HG02973 (cell line): ENCODE data around the gene SNIP1.
A peak's percentile ranks its signal among the peaks of the same experiment; 100 is the strongest.
"Not testable (repeated sequence)": the region's sequence is repeated elsewhere in the genome, so short reads cannot be mapped to it uniquely, and the experiment has no call there.

Experiments
- ATAC-seq: cut with Tn5 transposase; IDR thresholded peaks from one replicate; pipeline ENCODE4 v1.9.1; 2021; ENCODE audit warnings: moderate library complexity; ENCODE audit not compliant: unreplicated experiment

The SNIP1 gene, protein sequence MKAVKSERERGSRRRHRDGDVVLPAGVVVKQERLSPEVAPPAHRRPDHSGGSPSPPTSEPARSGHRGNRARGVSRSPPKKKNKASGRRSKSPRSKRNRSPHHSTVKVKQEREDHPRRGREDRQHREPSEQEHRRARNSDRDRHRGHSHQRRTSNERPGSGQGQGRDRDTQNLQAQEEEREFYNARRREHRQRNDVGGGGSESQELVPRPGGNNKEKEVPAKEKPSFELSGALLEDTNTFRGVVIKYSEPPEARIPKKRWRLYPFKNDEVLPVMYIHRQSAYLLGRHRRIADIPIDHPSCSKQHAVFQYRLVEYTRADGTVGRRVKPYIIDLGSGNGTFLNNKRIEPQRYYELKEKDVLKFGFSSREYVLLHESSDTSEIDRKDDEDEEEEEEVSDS

DNA sequence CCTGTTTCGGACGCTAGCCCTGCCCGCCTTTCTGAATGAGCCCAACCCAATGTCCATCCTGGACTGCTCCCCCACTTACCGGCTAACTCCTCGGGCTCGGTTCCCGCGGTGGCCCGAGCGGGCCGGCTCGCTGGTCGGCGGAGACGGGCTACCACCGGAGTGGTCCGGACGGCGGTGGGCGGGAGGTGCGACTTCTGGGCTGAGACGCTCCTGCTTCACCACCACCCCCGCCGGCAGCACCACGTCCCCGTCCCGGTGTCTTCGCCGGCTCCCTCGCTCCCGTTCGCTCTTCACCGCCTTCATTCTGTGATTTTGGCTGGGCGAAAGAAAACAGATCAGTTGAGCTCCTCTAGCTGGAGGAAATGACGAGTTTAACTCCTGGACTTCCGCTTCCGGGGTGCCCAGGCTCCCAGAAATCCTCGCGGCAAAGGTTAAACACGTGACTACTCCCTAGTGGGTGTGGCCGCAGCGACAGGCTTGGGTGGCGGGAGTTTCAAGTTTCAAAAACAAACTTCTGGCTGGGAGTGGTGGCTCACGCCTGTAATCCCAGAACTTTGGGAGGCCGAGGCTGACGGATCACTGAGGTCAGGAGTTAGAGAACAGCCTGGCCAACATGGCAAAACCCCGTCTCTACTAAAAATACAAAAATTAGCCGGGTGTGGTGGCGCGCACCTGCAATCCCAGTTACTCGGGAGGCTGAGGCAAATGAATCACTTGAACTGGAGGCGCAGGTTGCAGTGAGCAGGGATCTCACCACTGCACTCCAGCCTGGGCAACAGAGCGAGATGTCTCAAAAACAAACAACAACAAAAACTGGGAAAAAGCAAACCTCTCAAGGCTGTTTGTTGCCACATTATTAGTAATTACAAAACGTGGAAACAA is at the start of gene SNIP1:
Gene SNIP1, minus strand, starts transcription at position 367 of the 882 bp plus-strand sequence. Its CDS starts 64 bp downstream, at position 303.
- peak; percentile 84 for ATAC-seq

DNA sequence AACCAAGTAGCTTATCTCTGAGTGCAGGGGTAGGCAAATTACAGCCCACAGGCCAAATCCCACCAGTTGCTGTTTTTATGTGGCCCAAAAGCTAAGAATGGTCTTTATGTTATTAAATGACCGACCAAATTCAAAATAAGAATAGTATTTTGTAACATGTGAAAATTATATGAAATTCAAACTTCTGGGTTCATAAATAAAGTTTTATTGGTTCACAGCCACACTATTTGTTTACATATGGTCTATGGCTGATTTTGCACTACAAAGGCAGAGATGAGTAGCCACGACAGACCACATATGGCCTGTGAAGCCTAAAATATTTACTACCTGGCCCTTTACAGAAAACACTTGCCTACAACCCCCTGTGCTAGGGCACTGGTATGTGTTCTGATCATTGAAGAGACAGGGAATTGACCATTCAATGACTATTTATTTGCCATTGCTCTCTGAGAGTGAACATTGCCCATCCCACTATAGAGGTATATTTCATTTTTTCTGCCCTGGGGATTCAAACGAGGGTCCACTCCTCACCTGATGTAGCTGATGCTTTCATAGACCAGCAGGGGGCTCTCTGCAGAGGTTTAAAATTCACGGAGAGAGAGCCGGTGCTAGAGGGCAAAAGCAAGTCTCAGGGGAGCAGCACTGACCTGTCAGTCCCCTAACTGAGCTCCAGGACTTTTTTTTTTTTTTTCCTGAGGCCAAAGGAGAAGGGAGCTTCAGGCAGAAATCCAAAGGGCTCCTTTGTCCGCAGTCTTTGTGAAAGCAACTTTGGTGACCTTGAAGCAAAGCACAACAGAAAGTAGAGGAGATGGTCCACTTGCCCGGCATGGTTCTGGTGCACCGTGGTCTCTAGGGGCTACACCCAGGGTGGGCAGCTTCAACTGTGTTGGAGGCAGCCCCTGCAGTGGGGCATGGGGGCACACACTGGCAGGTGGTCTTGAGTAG is 48.9 kb upstream of the SNIP1 start:
- no peak for ATAC-seq

DNA sequence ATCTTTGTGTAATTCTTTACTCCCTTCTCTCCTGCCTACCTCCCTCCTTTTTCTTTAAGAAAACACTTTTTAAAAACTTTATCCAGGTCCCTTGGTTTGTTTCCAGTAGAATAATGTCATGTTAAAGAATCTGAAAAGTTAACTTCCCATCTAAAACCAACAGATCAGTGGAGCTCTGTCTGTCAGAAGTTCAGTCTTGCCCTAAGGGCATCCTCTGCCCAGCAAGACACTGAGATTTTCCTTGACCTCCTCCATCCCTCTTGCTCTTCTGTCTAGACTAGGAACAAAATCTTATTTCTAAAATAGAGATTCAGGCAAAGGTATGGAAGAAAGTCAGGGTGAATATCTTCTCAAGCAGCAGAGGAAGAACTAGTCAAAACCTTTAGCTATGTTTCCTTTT is 47.3 kb upstream of the SNIP1 start:
- ATAC-seq, result no peak

DNA sequence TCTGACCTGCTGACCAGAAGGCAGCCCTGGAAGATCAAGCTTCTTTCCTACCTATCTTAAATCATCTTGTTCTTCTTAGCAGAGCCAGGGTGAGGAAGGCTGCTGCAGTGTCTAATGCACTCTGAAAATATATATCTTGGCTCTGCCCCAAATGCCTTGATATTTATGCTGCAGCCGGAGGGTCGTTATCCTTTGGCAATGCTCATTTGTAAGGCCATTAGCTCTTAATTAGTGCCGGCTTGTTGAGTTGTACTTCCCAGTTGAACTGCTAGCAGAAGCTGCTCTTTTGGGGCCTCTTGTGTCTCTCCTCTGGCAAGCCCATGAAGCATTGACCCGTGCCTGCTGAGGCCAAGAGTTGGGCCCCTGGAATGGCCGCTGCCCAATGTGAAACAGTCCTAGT is 45.8 kb upstream of the SNIP1 start:
- ATAC-seq, result no peak

DNA sequence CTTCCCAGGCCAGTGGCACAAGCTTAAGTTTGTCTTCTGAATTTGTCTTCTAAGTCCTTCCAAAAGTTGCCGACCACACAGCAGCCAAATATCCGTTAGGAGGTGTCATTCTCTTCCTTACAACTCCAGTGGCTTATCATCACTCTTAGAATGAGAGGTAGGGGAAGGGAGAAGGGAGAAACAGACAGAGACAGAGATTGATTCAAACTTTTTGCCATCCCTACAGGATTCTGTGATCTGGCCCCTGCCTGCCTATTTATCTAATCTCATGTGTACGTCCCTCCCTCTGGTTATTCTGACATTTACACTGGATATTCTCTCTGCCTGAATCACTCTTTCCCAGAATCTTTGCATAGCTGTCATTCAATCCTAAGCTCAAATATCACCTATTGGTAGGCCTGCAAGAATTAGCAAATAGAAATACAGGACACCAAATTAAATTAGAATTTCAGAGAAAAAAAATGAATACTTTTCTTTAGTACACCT is 42.1 kb upstream of the SNIP1 start:
- no peak for ATAC-seq

DNA sequence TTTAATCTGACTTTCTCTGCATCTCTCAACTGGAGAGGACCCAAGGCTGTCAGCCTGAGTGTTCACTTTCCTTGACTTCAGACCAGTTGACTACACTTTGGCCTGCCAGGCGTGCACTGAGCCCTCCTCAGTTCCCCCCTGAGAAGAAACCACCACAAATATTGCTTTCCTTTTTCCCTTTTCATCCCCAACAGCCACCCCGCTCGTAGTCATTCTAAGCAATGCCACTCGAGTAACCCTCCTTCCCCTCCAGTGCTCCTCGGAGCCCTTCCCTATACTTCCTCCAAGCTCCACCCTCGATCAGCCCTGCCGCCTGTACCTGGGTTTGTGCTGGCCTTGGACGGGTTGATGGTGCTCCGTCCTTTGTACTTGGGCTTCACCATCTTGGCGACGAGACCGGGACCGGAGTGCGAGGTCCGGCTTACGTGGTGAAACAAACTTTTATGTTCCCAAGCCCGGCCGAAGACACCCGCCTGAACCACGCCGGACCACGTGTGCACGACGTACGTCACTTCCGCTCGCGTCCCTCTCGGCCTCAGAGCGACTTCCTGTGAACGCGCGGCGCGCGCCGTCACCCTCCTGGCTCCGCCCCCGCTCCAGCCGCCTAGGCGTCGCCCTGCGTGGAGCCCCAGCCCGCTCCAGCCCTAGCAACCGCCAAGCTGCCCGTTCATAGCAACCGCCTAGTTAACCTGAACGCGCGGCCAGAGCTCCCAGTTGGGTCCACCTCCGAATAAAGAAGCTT is 41.5 kb upstream of the SNIP1 start, which contains the start of gene GNL2:
Gene GNL2, minus strand, starts transcription at position 498 of the 742 bp plus-strand sequence. Its CDS starts 115 bp downstream, at position 383.
- ATAC-seq, result peak; percentile 92

DNA sequence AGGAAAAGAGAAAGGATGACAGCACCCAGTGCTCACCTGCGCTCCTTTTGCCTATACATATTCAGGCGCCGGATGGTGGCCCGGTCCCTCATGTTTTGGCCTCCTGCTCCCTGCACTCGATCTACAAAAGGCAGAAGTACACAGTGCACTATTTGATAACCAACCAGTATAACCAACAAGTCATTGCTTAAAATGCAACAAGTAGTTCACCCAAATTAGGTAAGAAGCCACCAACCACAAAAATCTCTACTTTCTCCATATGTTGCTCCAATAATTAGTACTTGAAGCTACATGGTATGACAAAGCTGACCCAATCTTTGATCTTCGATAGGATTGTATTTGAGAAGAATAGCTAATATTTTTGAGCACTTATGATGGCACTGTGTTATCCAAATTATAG is 39.6 kb upstream of the SNIP1 start:
- ATAC-seq, result no peak

DNA sequence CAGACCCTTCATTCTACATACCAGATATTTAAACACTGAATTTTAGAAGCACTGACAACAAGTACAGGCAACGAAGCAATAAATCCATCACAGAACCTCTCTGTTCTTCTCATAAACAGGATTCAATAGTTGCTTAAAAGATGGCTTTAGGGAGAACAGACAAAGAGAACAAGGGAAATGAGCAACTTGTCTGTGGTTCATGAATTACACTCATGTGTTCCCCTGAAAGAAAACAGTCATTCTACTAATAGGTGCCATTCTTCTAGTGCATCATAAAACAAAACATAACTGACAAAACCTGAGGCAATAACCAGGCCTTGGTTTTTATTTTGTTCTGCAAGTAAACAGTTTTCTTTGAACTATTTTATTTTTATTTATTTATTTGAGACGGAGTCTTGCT is 34.8 kb upstream of the SNIP1 start:
- no peak for ATAC-seq

DNA sequence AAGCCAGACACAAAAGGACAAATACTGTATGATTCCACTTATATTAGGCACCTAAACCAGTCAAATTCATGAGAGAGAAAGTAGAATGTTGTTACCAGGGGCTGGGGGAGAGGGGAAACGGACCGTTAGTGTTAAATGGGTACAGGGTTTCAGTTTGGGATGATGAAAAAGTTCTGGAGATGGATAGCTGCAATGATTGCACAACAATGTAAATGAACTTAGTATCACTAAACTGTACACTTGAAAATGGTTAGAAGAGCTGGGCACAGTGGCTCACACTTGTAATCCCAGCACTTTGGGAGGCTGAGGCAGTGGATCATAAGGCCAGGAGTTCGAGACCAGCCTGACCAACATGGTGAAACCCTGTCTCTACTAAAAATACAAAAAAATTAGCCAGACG is 30.5 kb upstream of the SNIP1 start:
- ATAC-seq, result not testable (repeated sequence)

DNA sequence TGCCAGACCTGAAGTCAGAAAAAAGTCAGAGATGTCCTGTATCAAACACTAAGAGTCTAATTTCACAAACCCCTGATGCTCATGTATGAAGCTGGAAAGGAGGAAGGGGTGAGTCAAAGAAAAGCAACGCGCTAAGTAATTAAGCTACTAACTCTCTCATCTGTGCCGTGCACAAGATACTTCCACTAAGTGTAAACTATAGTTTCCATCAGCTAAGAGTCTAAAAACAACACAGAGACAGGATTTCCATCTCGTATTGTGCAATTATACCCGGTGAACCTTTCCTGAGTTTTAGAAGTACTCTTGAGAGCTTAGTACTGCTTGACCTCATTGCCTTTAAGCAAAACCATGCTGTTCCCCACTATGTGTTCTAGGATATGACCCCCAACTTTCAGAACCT is 21.6 kb upstream of the SNIP1 start:
- ATAC-seq, result no peak

DNA sequence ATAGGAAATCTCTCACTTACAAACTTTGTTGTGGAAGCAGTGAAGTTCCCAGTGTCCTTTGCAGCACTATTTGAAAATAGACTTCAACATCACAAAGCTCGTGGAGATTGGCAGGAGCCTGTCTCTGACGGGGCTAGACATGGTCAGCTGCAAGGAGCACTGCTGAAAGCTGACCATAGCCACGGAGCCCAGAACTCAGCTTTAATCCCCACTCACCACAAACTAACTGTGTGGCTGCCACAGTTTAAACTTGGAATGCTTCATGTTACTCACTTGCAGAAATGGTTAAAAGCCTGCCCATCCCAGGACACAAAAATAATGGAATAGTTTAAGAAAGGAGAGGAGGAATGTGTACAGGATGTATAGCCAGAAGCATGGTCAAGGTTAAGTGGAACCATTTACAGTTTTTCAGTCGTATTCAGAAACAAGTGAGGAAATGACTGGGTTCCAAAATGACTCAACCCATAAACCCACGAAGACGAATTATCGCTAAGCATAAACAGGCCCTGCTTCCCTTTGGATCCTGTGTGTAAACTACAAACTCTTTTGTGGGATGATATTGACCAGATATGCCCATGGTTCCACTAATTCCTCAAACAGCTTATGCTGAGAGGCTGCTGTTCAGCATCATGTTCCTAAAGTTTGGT is 20.9 kb upstream of the SNIP1 start:
- no peak for ATAC-seq

DNA sequence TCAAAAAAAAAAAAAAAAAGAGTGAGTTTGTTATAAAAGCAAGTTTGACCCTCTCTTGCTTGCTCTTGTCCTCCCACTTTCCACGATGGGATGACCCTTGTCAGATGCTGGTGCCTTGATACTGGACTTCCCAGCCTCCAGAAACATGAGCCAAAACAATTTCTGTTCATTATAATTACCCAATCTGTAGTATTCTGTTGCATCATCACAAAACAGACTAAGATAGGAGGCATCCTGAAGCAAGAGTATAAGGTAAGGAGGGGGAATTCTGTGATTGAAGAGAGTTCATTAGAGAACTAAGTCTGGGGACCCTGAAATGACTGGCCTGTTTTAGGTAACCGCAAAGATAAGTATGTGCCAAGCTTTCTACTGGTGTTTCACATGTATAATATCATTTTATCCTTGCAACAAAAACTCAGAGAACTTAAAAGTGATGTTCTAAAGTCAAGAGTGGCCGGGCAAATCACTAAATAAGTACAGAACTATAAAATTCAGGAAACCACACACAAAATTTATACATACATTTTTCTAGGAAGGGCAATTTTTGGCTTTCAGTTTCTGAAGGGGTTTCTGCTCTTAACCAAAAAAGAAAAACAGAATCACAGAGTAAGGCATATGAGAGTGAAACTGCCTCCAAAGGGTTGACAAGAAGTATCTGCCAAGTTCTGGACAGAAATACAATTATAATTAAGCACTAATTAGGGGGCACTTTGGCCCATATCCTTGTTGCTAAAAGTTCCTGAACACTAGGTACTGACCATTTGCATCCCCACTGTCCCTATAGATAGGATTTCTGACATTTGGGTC is 16.6 kb upstream of the SNIP1 start:
- ATAC-seq, result no peak

DNA sequence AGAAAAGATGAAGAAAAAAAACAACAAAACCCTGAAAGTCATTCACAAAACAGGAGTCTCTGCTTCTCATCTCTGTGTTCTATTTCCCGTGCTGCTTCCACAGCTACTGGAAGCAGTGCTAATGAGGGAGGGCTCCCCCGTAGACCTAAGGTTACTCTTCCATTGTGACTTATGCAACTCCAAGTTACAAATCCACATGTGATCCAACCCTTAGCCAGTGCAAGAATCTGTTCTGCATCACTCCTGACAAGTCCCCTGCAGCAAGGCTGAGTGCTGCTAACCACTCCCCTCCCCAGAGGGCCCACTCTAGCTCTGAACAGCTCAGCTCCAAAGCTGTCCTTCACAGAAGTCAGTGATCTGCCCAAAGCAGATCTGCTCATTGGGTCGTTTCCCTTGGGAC is 12.9 kb upstream of the SNIP1 start:
- no peak for ATAC-seq

DNA sequence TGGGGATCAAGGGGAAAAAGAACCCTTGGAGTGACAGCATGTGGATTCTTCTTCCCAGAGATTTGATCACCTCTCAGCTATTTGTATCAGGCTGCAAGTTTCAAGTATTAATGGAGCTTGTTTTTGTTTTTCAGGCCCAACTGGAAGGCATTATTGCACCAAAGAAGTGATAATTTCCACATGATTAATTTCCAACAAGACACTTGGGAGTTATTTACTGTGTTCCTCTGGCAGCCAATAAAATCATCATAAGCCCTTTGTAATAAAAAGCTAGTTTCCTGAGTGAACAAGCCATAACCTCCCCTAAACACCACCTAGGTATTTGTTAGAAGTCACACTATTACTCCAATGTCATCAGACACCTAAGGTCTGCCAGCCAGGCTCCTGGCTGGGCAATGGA is 10.8 kb upstream of the SNIP1 start:
- no peak for ATAC-seq

DNA sequence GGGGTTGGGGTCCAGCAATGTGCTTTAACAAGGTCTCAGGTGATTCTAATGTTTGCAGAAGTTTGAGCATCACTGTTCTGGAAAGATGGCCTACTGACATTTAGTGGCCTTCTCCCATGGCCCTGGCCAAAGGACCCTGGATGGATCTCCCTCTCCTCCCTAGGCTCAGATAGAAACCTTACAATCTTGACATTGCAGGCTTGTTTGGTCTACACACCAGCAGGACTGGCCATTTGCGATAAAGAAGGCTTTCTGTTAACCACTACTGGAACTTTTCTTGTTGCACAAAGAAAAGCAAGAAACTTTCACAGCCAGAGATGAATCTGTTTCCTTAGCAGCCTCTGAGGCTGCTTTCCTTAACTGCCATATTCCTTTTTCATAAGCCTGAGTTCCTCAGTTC is 8.9 kb upstream of the SNIP1 start:
- no peak for ATAC-seq

DNA sequence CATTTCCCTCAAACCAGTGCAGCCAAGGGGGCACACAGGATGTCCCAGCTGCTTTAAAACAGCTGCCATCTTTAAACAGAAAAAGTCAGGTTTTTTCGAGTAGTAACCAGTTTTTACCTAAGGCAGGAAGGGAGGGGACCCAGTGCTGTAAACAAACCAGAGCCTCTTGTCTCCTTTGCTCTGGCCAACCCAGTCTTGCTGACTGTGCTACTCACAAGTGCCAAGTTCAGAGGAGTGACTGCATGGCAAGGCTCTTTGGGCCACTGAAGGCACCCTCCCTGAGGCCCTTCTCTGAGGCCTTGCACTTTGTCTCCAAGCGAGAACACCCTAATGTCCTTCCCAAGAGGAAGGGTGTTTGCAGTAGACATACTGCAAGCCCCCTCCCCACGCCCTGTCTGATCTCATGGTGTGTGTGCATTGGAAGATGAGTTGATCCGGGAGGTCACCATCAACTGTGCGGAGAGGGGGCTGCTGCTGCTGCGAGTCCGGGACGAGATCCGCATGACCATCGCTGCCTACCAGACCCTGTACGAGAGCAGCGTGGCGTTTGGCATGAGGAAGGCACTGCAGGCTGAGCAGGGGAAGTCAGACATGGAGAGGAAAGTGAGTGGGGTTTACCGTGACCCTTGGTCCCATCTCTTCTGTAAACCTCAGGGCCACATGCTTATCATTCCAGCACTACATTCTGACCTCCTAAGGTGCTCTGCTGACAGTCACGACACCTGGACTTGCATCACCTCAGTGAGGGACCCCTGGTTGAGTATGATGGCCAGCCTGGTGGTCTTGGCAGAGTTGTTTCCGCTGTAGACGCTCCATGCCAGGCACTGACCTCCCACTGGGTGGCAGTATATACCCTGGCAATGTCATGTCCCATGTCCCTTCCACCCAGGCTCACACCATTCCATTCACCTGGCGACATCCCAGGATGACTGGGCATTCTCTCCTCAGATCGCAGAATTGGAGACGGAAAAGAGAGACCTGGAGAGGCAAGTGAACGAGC is 7.3 kb upstream of the SNIP1 start:
- no peak for ATAC-seq

DNA sequence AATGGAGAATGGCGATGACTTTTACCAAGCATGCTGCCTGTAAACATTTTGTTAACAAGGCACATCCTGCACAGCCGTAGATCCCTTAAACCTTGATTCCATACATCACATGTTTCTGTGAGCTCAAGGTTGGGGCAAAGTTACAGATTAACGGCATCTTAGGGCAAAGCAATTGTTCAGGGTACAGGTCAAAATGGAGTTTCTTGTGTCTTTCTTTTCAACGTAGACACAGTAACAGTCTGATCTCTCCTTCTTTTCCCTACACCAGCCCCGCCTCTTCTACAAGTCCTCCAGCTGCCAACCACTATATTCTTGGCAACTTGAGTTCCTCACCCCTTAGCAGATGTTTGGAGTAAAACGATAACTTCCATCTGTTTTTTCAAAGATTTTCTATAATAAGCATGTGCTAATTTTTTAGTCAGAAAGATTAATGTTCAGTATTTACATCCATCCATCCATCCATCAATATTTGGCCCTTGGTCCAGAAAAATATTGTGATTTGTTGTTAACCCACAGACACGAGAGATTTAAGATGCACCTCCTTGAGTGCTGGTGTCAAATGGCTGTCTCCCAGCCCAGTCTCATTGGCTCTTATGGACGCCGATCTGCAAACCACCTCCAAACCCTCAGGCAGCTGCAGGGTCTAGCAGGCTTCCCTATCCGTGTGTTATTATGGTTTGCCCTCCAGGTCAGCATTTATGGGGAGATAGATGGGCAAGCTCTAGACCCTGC is 6.5 kb upstream of the SNIP1 start:
- no peak for ATAC-seq
